ENCODE results near the gene PPP2R5E.

DNA sequence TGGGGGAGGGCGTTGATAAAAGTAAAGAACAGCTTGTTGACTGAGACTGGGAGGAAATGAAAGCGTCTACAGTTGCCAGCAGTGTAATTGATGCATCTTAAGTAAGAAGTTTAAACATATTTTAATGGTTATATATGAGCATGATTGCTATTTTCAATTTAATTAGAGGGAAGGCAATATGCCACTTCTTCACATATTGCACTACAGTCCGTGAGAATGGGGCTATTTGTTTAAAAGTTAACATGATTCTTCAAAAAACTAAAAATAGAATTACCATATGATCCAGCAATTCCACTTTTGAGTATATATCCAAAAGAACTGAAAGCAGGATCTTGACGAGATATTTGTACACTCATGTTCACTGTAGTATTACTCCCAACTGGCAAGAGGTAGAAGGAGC, 38.3 kb upstream of the PPP2R5E start:
- TF ChIP-seq, protein P1, sequence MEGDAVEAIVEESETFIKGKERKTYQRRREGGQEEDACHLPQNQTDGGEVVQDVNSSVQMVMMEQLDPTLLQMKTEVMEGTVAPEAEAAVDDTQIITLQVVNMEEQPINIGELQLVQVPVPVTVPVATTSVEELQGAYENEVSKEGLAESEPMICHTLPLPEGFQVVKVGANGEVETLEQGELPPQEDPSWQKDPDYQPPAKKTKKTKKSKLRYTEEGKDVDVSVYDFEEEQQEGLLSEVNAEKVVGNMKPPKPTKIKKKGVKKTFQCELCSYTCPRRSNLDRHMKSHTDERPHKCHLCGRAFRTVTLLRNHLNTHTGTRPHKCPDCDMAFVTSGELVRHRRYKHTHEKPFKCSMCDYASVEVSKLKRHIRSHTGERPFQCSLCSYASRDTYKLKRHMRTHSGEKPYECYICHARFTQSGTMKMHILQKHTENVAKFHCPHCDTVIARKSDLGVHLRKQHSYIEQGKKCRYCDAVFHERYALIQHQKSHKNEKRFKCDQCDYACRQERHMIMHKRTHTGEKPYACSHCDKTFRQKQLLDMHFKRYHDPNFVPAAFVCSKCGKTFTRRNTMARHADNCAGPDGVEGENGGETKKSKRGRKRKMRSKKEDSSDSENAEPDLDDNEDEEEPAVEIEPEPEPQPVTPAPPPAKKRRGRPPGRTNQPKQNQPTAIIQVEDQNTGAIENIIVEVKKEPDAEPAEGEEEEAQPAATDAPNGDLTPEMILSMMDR (IDR thresholded peaks at IDR 0.05) = no peak
- TF ChIP-seq POLR2A (IDR thresholded peaks at IDR 0.05) = no peak

Data from testis (tissue), 2 donors.